Stomach (tissue), 9 donors: Measurements from ENCODE around the gene PDCD6IP. TPM values are rescaled to one million over a fixed set of nuclear protein-coding genes. Genes with fewer than 3 reads are reported as not detected.
A peak's percentile ranks its signal among the peaks of the same experiment; 100 is the strongest.

Experiments
- DNase-seq, 2 donors: peaks; one replicate each; pipeline versions ENCODE4 v3.0.0 to v3.0.0-alpha.2; 2013 to 2019
- H3K27ac ChIP-seq, 5 donors: fragments of 200-600 bp in 4 of 5; sonication (generic) in 4 of 5; one replicate each; pipeline ENCODE4 v1.5.1; 2013 to 2019; ENCODE audit warnings: mild to moderate bottlenecking in 1 of 5, moderate library complexity in 1 of 5
- H3K27me3 ChIP-seq, 3 donors: fragments of 200-600 bp; sonication (generic); one replicate each; pipeline ENCODE4 v1.5.1; 2017 to 2019; ENCODE audit warnings: mixed run types in 1 of 3
- H3K36me3 ChIP-seq, 4 donors: fragments of 200-600 bp; sonication (generic); 1 replicate in 3 of 4; 2 replicates in 1 of 4; pipeline ENCODE4 v1.5.1; 2016 to 2019
- H3K4me1 ChIP-seq, 4 donors: fragments of 200-600 bp; sonication (generic); one replicate each; pipeline ENCODE4 v1.5.1; 2016 to 2019
- H3K4me3 ChIP-seq, 4 donors: fragments of 200-600 bp; sonication (generic) in 3 of 4; one replicate each; pipeline ENCODE4 v1.5.1; 2016 to 2019; ENCODE audit warnings: mild to moderate bottlenecking in 1 of 4
- H3K9me3 ChIP-seq, 4 donors: fragments of 200-600 bp; sonication (generic); one replicate each; pipeline ENCODE4 v1.5.1; 2016 to 2019
- EP300 ChIP-seq: sonication (generic); formaldehyde crosslinking; IDR thresholded peaks from one replicate; pipeline ENCODE4 v1.6.1; 2017; ENCODE audit warnings: antibody characterized with exemption
- POLR2A ChIP-seq, 4 donors: fragments of 450-650 bp; IDR thresholded peaks; one replicate each; pipeline ENCODE4 v1.6.1; 2016; ENCODE audit warnings: antibody characterized with exemption in 4 of 4, control low read depth in 2 of 4, mild to moderate bottlenecking in 1 of 4, moderate library complexity in 1 of 4
- POLR2AphosphoS5 ChIP-seq, 3 donors: sonication (generic); formaldehyde crosslinking; IDR thresholded peaks; one replicate each; pipeline ENCODE4 v1.6.1; 2016; ENCODE audit warnings: antibody characterized with exemption in 3 of 3
- WGBS, 5 donors: extraction: QIAGEN DNeasy Blood & Tissue Kit in 3 of 5; methylation state at CpG; one replicate each; pipeline versions ENCODE4 v1.1.5 to v1.1.7; 2013 to 2018; 5-methylcytosine and 5-hydroxymethylcytosine counted together
- intact Hi-C: fragments of 100-400 bp; cut with DNase I; formaldehyde crosslinking; loops from one replicate; pipeline ENCODE4 v1.15.1; 2023; ENCODE audit warnings: low total_unique reads
- polyA plus RNA-seq, 3 donors: library from polyadenylated mRNA; stranded (reverse); fragments of 200-250 nt; gene quantifications; one replicate each; pipeline ENCODE4 v1.2.3, GENCODE V29; 2013
- total RNA-seq, 5 donors: library from RNA; depleted of rRNA; stranded (reverse); fragments of >200 nt; gene quantifications; one replicate each; pipeline versions ENCODE4 v1.1.0 to v1.2.3, GENCODE V29; 2014 to 2016
- TF ChIP-seq, protein P1 (sequence below), 7 experiments: fragments of 450-650 bp in 4 of 7; fragments of 200-600 bp in 3 of 7; sonication (generic) in 3 of 7; IDR thresholded peaks; one replicate each; pipeline ENCODE4 v1.5.1; 2016 to 2019; ENCODE audit warnings: antibody characterized with exemption in 7 of 7, control low read depth in 2 of 7, mild to moderate bottlenecking in 1 of 7
- donor health status: healthy with polysubstance abuse.
- donor health status: Bipolar disorder and iron deficiency.
- donor health status: healthy.

Gene PDCD6IP
- total and polyA plus RNA-seq, 8 donors = 23.5 to 243 (median 74.7) TPM

DNA sequence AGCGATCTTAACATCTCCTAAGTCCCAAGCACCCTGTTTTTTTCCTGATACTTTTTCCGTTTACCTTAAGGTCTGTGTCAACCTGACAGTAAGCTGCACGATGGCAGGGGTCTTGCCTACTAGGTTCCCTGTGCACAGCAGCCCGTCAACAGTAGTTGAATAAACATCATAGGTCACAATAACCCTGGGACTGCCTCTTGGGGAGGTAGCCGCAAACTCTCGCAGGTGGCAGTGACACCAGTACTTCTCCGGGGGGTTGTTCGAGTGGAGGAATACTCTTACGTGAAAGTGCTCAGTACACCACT, 365 bp upstream of the PDCD6IP start:
- no peak for TF ChIP-seq EP300
- TF ChIP-seq POLR2AphosphoS5 (IDR thresholded peaks at IDR 0.05) = no peak
- TF ChIP-seq POLR2A (IDR thresholded peaks at IDR 0.05) = no peak
- TF ChIP-seq, protein P1, sequence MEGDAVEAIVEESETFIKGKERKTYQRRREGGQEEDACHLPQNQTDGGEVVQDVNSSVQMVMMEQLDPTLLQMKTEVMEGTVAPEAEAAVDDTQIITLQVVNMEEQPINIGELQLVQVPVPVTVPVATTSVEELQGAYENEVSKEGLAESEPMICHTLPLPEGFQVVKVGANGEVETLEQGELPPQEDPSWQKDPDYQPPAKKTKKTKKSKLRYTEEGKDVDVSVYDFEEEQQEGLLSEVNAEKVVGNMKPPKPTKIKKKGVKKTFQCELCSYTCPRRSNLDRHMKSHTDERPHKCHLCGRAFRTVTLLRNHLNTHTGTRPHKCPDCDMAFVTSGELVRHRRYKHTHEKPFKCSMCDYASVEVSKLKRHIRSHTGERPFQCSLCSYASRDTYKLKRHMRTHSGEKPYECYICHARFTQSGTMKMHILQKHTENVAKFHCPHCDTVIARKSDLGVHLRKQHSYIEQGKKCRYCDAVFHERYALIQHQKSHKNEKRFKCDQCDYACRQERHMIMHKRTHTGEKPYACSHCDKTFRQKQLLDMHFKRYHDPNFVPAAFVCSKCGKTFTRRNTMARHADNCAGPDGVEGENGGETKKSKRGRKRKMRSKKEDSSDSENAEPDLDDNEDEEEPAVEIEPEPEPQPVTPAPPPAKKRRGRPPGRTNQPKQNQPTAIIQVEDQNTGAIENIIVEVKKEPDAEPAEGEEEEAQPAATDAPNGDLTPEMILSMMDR (IDR thresholded peaks at IDR 0.05) = no peak
- Histone ChIP-seq H3K36me3 (peaks cover 0 to 6% (median 2%) of the 10 kb centered on the region in 4 donors), H3K4me3 (peak overlapping the region; percentile 72 to 95 (median 80)), H3K9me3 (no peaks in the 10 kb centered on the region), H3K4me1 (peaks cover 37 to 54% (median 48%) of the 10 kb centered on the region in 4 donors), H3K27ac (peak overlapping the region; percentile 95 to 99 (median 98)), H3K27me3 (no peaks in the 10 kb centered on the region)
- intact Hi-C loops = no loop called here
- 0 to 1% (median 0%) methylated on average over 9 of the region's 9 CpGs for WGBS, 5 donors
- DNase-seq = no peak

DNA sequence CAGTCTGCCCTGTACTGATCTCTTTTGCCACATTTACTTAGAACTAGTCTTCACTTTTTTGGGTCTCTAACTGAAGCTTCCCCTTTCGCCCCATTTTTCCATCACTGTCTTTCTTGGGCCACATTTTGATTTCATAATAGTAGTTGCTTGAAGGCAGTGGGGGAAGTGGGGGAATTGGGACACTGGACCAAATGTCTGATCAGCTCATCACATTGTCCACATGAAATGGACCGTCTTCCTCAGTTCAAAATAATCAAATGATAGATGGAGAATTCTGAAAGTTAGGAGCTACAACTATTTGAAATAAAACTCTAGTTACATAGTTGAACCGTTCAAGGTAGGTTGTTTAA, 747 bp downstream of the PDCD6IP start:
- 7 to 21% (median 10%) methylated on average over 3 of the region's 3 CpGs for WGBS, 5 donors
- peaks cover 2 to 11% (median 5%) of the 10 kb centered on the region in 4 donors for H3K36me3 ChIP-seq
- H3K27ac ChIP-seq = peak overlapping the region; percentile 95 to 99 (median 98)
- H3K9me3 ChIP-seq = no peaks in the 10 kb centered on the region
- DNase-seq = no peak
- TF ChIP-seq, protein P1 (IDR thresholded peaks at IDR 0.05) = no peak
- no peak for TF ChIP-seq EP300
- TF ChIP-seq POLR2AphosphoS5 (IDR thresholded peaks at IDR 0.05) = no peak
- no peak for TF ChIP-seq POLR2A (IDR thresholded peaks at IDR 0.05)
- H3K4me3 ChIP-seq = peak overlapping the region; percentile 72 to 95 (median 80)
- intact Hi-C loops = no loop called here
- H3K4me1 ChIP-seq = peaks cover 38 to 65% (median 54%) of the 10 kb centered on the region in 4 donors
- H3K27me3 ChIP-seq = no peaks in the 10 kb centered on the region

DNA sequence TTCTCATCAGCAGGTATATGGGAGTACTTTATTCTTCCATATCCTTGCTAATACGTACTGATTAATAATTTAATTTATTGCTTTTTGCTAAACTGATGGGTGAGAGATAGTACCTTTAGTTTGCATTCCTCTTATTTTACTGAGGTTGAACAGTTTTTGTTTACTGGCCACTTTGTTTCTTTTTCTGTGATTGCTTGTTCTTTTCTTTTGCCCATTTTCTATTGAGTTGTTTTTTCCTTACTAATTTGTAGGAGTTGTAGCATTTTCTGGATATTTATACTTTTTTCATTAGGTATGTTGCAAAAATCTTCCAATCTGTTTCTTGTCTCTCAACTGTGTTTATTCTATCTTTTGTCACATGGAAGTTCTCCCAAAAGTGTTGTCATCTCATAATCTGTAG, 4.8 kb downstream of the PDCD6IP start:
- TF ChIP-seq EP300 (no peak), POLR2AphosphoS5 (IDR thresholded peaks at IDR 0.05) (no peak), POLR2A (IDR thresholded peaks at IDR 0.05) (no peak)
- TF ChIP-seq, protein P1 (IDR thresholded peaks at IDR 0.05) = no peak
- WGBS, 5 donors = 35 to 76% (median 52%) methylated on average over 1 of the region's 1 CpG
- DNase-seq = no peak
- H3K27ac ChIP-seq = no peak overlapping the region
- H3K9me3 ChIP-seq = no peaks in the 10 kb centered on the region
- intact Hi-C loops = no loop called here
- H3K36me3 ChIP-seq = peaks cover 2 to 11% (median 8%) of the 10 kb centered on the region in 4 donors
- H3K27me3 ChIP-seq = no peaks in the 10 kb centered on the region
- H3K4me3 ChIP-seq = no peak overlapping the region
- peaks cover 51 to 86% (median 69%) of the 10 kb centered on the region in 4 donors for H3K4me1 ChIP-seq

DNA sequence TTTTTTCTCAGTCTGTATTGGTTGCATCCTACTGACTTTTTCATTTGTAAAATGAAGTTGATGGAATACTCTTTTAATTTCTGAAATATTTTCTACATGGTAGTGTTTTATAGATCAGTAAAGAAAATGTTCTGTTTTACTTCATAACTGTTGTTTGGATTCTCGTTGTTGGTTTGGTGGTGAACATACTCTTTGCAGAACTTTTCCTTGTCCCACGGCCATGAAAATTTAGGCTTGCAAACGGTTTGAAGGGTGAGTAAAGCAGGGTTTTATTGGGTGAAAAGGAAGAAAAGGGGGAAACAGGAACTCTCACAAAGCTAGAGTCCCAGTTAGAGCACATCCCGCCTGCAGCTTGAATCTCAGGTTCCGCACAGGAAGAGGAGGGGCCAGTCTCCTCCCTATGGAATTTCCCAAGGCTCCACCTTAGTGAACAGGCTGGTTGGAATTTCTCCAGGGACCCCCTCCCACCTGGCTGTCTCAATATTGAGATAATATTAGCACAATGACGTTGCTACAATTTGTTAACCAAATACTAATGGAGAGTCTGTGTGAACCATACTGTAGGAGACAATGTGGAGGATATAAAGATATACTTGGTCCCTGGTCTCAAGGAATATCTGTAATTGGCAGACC, 5.6 kb downstream of the PDCD6IP start:
- TF ChIP-seq POLR2AphosphoS5 (IDR thresholded peaks at IDR 0.05) = no peak
- TF ChIP-seq POLR2A (IDR thresholded peaks at IDR 0.05) = no peak
- TF ChIP-seq, protein P1 (IDR thresholded peaks at IDR 0.05) = no peak
- DNase-seq = no peak
- Histone ChIP-seq H3K36me3 (peaks cover 2 to 11% (median 8%) of the 10 kb centered on the region in 4 donors), H3K4me1 (peaks cover 51 to 93% (median 76%) of the 10 kb centered on the region in 4 donors), H3K27me3 (no peaks in the 10 kb centered on the region), H3K9me3 (no peaks in the 10 kb centered on the region), H3K27ac (no peak overlapping the region), H3K4me3 (no peak overlapping the region)
- WGBS, 5 donors = 78 to 90% (median 84%) methylated on average over 6 of the region's 6 CpGs
- intact Hi-C loops = no loop called here
